GM12892 (cell line): ENCODE results near the gene AMH.

ENCODE experiments used
- DNase-seq: peaks from one replicate; pipeline ENCODE4 v3.0.0; 2011; ENCODE audit not compliant: insufficient read length
- FAIRE-seq: peaks from 2 replicates; lab custom pipeline; 2011; peaks lifted over from hg19 to GRCh38; lab: Jason Lieb, UNC
- POLR2A ChIP-seq: IDR thresholded peaks from 2 replicates; pipeline ENCODE4 v1.6.1; 2011; ENCODE audit warnings: low read depth, low read length, control low read depth
- POLR2AphosphoS5 ChIP-seq: IDR thresholded peaks from 2 replicates; pipeline ENCODE4 v1.6.1; 2011; ENCODE audit warnings: low read depth, low read length, control low read depth
- TAF1 ChIP-seq: IDR thresholded peaks from 2 replicates; pipeline ENCODE4 v1.6.1; 2011; ENCODE audit warnings: low read depth, mild to moderate bottlenecking, control low read depth, low read length, borderline replicate concordance

Gene AMH

DNA sequence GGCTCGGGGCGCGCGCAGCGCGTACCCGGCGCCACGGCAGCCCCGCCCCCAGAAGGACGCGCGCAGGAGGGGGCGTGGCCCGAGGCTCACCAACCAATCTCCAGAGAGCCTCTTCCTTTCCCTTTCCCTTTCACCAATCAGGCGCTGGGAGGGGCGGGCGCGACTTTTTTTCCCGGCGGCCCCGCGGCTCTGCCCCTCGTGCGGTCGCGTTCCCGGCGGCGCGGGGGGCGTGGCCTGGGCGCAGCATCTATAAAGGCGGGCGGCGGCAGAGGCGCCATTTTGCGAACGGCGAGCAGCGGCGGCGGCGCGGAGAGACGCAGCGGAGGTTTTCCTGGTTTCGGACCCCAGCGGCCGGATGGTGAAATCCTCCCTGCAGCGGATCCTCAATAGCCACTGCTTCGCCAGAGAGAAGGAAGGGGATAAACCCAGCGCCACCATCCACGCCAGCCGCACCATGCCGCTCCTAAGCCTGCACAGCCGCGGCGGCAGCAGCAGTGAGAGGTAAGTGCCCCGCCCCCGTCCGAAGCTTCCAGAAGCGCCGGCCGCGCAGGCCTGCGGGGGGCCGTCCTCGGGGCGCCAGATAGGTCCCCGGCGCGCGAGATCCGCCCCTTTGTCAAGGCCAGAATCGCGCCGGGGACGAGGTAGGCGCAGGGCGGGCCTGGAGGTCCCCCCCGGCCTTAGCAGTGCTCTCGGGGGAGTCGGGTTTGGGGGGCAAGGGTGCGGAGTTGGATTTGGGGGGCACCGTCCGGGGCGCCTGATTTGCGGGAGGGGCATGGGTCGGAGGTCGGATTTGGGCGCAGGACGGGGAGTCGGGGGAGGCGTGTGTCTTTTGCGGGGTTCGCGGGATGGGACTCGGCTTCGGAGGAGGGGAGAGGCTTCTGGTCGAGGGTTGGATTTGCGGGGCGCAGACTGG, 20.4 kb downstream of the AMH start:
- peak; percentile 98 for TF ChIP-seq POLR2AphosphoS5
- peak; percentile 99 for TF ChIP-seq TAF1
- TF ChIP-seq POLR2A = peak; percentile 99
- DNase-seq (peak; percentile 98), FAIRE-seq (peak; percentile 95)

DNA sequence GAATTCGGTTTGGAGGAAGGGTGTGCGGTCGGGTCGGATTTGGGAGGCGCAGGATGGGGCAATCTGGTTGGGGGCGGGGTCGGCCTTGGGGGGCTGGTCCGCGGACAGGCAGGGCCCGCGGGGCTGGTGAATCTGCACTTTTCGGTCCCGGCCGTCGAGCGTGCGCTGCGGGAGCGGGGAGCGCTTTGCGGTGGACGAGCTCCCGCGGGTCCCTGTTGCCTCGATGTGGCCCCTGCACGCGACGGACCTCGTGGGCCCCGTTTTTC, 21.0 kb downstream of the AMH start:
- TF ChIP-seq POLR2A = peak; percentile 7; the same call in 1 of the 2 replicates
- TF ChIP-seq TAF1 = no peak
- FAIRE-seq = no peak
- no peak for DNase-seq

DNA sequence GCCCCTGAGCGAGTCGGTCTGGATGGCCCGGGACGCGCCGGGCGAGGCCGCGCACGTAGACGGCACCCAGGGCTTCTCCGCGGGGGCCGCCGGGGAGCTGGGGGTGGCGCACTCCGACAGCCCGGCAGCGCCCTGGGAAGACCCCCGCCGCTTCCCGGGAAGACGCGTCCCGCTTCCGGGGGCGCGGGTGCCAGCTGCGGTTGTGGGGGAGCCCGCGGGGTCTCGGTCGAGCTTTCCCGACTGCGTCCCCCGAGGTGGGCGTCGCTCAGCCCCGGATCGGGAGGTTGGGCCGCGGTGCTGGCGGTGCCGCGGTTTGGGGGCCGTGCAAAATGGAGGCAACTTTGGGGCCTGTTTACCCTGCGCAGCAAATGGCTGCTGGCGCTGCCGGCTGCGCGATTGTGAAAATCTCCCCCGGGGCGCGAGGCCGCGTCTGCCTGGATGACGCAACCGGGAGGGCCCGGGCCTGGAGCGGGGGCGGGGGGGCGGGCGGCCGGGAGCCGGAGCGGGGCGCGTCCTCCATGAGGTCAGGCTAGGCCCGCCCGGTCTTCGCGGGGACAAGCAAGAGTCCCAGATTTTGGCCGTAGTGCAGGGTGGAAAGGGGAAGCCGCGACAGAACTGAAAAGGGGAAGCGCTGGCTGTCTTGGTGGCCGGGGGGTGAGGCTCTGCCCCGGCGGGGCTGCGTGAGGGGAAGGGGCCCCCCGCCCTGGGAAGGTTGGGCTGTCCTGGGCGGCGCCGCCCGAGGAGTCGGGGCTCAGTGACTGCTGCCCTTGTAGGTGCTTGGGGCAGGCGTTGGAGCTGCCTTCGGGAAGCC, 21.5 kb downstream of the AMH start:
- TF ChIP-seq POLR2A (peak; percentile 32; the same call in 1 of the 2 replicates), POLR2AphosphoS5 (no peak), TAF1 (0 out of 2 replicates have a peak, but pooled peaks have one; percentile 54)
- FAIRE-seq (peak; percentile 88), DNase-seq (no peak)

DNA sequence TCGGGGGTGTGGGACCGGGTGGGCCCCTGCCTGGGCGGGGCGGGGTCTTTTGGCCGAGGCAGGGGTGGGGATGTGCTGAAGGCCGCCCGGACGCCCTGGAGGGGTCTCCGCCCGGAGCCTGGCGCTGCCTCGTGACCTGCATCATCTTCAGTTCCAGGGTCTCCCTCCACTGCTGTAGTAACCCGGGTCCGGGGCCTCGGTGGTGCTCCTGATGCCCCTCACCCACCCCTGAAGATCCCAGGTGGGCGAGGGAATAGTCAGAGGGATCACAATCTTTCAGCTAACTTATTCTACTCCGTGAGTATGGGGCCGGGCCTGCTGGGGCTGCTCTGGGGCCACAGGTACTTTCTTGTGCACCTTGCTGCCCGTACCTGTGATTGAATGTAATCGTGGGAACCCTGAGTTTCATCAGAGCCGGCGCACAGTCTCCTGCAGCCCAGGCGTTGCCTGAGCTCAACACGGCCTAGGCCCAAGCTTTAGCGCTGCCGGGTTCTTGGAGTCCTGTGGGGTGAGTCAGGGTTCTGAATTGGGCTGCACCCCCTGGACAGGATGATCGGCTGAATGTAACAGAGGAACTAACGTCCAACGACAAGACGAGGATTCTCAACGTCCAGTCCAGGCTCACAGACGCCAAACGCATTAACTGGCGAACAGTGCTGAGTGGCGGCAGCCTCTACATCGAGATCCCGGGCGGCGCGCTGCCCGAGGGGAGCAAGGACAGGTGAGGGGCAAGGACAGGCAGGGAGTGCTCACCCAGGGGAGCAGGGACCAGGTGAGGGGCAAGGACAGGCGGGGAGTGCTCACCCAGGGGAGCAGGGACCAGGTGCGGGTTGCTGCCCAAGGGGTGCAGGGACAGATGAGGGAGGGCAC, 22.3 kb downstream of the AMH start:
- DNase-seq = no peak
- no peak; the same call in 1 of the 2 replicates for TF ChIP-seq POLR2A
- TF ChIP-seq POLR2AphosphoS5 = no peak
- TF ChIP-seq TAF1 = no peak
- peak; percentile 56 for FAIRE-seq

DNA sequence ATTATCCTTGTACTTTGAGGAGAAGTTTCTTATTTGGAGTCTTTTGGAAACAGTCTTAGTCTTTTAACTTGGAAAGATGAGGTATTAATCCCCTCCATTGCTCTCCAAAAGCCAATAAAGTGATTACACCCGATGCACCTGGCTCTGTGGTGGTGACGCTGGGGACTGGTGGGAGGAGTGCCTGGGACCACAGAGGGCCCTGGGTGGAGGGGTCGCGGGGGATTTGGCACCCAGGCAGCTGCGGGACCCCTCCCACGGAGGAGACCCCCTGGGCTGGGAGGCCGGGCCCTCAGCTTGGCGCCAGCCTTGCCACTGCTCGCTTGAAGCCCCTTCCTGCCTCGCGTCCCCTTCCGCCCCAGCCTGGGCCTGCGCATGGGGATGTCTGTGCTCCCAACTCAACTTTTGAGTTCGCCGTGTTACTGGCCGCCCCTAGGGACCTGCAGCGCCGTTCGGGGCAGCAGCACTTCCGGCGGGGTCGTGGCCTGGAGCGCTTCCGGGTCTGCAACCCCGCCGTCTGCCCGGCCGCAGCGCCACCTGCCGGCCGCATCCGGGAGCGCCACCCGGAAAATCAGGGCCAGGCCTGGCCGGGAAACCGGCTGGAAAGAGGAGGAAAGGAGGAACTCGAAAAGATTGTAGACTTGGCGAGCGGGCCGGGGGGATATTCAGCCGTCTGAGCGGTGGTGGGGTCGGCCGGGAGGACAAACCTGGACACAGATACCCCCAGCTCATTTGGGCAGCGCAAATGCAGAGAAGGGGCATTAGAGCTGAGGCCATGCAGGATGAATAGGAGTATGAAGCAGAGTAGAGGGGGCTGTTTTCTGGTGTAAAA, 24.4 kb downstream of the AMH start:
- peak; percentile 94 for FAIRE-seq
- TF ChIP-seq TAF1 = no peak
- peak; percentile 63; the same call in 1 of the 2 replicates for TF ChIP-seq POLR2AphosphoS5
- peak; percentile 63; the same call in 1 of the 2 replicates for TF ChIP-seq POLR2A
- DNase-seq = peak; percentile 97

DNA sequence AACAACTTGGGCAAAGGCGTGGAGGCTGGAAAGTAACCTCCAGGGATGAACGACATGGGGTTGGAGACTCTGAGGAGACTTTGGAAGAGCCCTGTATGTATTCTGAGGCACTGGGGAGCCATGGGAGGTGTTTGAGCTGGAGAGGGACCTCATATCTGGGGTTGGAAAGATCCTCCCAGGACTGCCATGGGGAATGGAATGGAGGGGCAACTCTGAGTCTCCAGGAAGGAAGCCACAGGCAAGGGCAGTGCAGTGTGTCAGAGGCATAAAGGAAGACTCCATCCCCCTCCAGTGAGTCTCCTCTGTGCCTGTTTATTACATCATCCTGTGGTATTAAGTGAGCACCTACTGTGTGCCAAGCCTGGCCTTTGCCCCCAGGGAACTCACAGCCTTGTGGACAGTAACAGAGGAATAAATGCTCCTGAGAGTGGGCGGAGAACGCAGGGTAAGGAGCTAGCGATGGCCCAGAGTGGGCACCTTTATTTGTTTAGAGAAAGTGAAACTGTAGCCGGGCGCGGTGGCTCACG, 25.1 kb downstream of the AMH start:
- FAIRE-seq (no peak), DNase-seq (no peak)
- no peak for TF ChIP-seq POLR2AphosphoS5
- TF ChIP-seq TAF1 = no peak
- TF ChIP-seq POLR2A = no peak

DNA sequence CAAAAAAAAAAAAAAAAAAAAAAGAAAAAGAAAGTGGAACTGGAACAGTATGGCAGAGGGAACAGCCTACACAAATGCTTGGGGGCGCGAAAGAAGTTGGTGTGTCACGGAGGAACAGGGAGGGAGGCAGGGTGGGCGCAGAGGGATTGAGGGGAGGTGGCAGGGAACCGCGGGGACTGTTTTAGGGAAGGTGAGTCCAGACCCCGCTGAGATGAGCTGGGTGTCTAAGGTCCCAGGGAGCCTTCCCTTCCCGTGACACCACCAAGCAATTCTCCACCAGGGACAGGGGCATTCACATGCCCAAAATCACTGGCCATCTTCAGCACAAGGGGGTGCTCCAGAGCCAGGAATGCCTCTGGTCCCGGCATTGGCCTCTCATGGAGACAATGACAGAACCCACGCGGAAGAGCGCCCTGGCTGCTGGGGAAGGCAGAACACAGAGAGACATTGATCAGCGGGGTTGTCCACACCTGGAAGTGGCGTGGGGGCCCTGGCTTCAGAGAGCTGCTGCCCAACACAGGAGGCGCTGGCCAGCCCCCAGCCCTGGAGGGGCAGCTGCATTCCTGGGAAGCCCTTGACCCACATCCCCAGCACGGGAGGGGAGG, 25.9 kb downstream of the AMH start:
- peak; percentile 24 for FAIRE-seq
- DNase-seq = no peak
- TF ChIP-seq POLR2A = no peak
- TF ChIP-seq TAF1 = no peak
- TF ChIP-seq POLR2AphosphoS5 = no peak

DNA sequence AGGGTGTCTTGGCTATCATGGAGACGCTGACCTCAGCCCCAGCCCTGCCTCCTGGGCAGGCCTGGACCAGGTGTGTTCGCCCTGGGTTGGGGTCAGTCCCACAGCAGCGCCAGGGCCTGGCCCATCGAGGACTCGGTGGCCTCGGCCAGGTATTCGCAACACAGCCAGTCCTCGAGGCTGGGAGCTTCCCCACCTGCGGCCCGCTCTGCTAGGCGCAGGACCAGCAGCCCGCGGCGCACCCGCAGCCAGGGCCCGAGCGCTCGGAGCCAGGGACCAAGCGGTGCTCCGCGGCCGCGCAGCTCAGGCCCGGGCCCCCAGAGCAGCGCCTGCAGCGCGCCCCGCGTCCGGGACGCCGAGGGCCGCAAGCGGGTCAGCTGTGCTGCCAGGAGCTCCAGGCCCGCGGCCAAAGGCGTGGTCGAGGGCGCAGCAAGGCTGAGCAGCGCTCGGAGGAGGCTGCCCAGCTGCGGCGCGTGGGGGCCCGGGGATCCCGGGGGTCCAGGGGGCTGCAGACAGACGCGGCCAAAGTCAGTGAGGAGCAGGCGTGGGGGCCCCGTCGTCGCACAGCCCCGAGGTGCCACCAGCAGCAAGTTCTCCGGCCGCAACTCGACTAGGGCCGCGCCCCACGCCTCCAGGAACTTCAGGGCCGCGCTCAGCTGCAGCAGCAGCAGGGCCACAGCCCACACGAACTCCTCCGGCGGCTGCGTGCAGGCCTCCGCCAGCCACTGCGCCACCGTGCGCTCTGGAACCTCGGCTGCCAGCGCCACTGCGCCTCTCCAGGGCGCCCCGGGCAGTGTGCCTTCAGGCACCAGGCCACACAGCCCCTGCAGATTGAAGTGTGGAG, 26.7 kb downstream of the AMH start:
- FAIRE-seq (no peak), DNase-seq (no peak)
- TF ChIP-seq POLR2A (no peak), POLR2AphosphoS5 (no peak; the same call in 1 of the 2 replicates), TAF1 (no peak)
